Measurements from ENCODE around the gene PCSK6.

The PCSK6 gene

GRCh38 chr15:101510212-101511197 is 21.0 kb upstream of the PCSK6 start:
- Histone ChIP-seq H3K9me2 (replicated peaks; ENCODE audit: insufficient read depth, low read length) (no peaks in the 10 kb centered on the region), H2AFZ (ENCODE audit: low read depth, low read length, severe bottlenecking) (no peak overlapping the region), H4K20me1 (ENCODE audit: low read depth, low read length) (no peaks in the 10 kb centered on the region), H3K4me3 (ENCODE audit: insufficient read depth, low read length, poor library complexity, severe bottlenecking) (no peak overlapping the region), H3K4me2 (ENCODE audit: low read depth, low read length, poor library complexity, severe bottlenecking) (no peak overlapping the region), H3F3A (ENCODE audit: insufficient read depth) (no peaks in the 10 kb centered on the region), H3K27me3 (ENCODE audit: low read length) (no peaks in the 10 kb centered on the region; the same call in 1 of the 2 replicates), H3K9me3 (ENCODE audit: insufficient read depth, low read length) (no peaks in the 10 kb centered on the region), H3K36me3 (ENCODE audit: low read length) (no peaks in the 10 kb centered on the region), H3K9ac (ENCODE audit: low read length) (no peak overlapping the region), H3K79me2 (ENCODE audit: insufficient read depth, low read length) (no peaks in the 10 kb centered on the region), H3K27ac (ENCODE audit: low read depth, low read length) (no peak overlapping the region)
- TF ChIP-seq, protein P1, sequence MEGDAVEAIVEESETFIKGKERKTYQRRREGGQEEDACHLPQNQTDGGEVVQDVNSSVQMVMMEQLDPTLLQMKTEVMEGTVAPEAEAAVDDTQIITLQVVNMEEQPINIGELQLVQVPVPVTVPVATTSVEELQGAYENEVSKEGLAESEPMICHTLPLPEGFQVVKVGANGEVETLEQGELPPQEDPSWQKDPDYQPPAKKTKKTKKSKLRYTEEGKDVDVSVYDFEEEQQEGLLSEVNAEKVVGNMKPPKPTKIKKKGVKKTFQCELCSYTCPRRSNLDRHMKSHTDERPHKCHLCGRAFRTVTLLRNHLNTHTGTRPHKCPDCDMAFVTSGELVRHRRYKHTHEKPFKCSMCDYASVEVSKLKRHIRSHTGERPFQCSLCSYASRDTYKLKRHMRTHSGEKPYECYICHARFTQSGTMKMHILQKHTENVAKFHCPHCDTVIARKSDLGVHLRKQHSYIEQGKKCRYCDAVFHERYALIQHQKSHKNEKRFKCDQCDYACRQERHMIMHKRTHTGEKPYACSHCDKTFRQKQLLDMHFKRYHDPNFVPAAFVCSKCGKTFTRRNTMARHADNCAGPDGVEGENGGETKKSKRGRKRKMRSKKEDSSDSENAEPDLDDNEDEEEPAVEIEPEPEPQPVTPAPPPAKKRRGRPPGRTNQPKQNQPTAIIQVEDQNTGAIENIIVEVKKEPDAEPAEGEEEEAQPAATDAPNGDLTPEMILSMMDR (IDR thresholded peaks at IDR 0.05; ENCODE audit: insufficient read depth, low read length, poor library complexity, severe bottlenecking), result no peak
- TF ChIP-seq EZH2phosphoT487 (conservative IDR thresholded peaks at IDR 0.05; ENCODE audit: low read length), result no peak

- no peak overlapping the region for H3K27ac ChIP-seq (ENCODE audit: low read depth, low read length)
- H2AFZ ChIP-seq (ENCODE audit: low read depth, low read length, severe bottlenecking), result no peak overlapping the region
- H3F3A ChIP-seq (ENCODE audit: insufficient read depth), result no peaks in the 10 kb centered on the region
Measured at GRCh38 chr15:101509279-101509678, 19.8 kb upstream of the PCSK6 start.

DNA sequence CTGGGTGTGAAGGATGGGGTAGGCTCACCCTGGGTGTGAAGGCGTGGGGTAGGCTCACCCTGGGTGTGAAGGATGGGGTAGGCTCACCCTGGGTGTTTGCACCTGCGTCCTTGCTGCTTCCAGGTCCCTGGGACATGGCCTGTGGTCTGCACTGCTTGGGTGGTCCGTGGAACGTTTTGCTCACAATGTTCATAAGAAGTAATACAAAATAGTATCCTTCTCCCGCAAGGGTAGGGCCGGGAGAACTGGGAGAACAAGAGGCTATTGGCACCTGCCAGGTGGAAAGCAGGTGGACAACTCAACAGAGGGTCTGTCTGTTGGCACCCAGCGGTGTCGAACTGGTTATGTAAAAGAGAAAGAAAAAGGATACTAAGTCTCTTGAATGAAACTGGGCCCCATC is 17.0 kb upstream of the PCSK6 start:
- no peak overlapping the region for H3K4me2 ChIP-seq (ENCODE audit: low read depth, low read length, poor library complexity, severe bottlenecking)
- no peak overlapping the region for H3K4me3 ChIP-seq (ENCODE audit: insufficient read depth, low read length, poor library complexity, severe bottlenecking)
- H3K27me3 ChIP-seq (ENCODE audit: low read length), result no peaks in the 10 kb centered on the region
- H3K9me3 ChIP-seq (ENCODE audit: insufficient read depth, low read length), result no peaks in the 10 kb centered on the region
- TF ChIP-seq EZH2phosphoT487 (conservative IDR thresholded peaks at IDR 0.05; ENCODE audit: low read length), result no peak
- TF ChIP-seq, protein P1 (IDR thresholded peaks at IDR 0.05; ENCODE audit: insufficient read depth, low read length, poor library complexity, severe bottlenecking), result no peak
- no peaks in the 10 kb centered on the region for H3K79me2 ChIP-seq (ENCODE audit: insufficient read depth, low read length)
- H3K27ac ChIP-seq (ENCODE audit: low read depth, low read length), result no peak overlapping the region
- no peaks in the 10 kb centered on the region for H3K36me3 ChIP-seq (ENCODE audit: low read length)
- H2AFZ ChIP-seq (ENCODE audit: low read depth, low read length, severe bottlenecking), result no peak overlapping the region
- no peaks in the 10 kb centered on the region for H3F3A ChIP-seq (ENCODE audit: insufficient read depth)
- no peaks in the 10 kb centered on the region for H3K9me2 ChIP-seq (replicated peaks; ENCODE audit: insufficient read depth, low read length)
- H4K20me1 ChIP-seq (ENCODE audit: low read depth, low read length), result no peaks in the 10 kb centered on the region
- H3K9ac ChIP-seq (ENCODE audit: low read length), result no peak overlapping the region

More at GRCh38 chr15:101509279-101509678, 19.8 kb upstream of the PCSK6 start:
- Histone ChIP-seq H3K4me3 (ENCODE audit: insufficient read depth, low read length, poor library complexity, severe bottlenecking) (no peak overlapping the region), H3K27me3 (ENCODE audit: low read length) (no peaks in the 10 kb centered on the region), H3K9me2 (replicated peaks; ENCODE audit: insufficient read depth, low read length) (no peaks in the 10 kb centered on the region), H3K36me3 (ENCODE audit: low read length) (no peaks in the 10 kb centered on the region), H3K79me2 (ENCODE audit: insufficient read depth, low read length) (no peaks in the 10 kb centered on the region), H3K4me2 (ENCODE audit: low read depth, low read length, poor library complexity, severe bottlenecking) (no peak overlapping the region), H3K9ac (ENCODE audit: low read length) (no peak overlapping the region), H4K20me1 (ENCODE audit: low read depth, low read length) (no peaks in the 10 kb centered on the region), H3K9me3 (ENCODE audit: insufficient read depth, low read length) (no peaks in the 10 kb centered on the region)
- no peak for TF ChIP-seq EZH2phosphoT487 (conservative IDR thresholded peaks at IDR 0.05; ENCODE audit: low read length)
- TF ChIP-seq, protein P1 (IDR thresholded peaks at IDR 0.05; ENCODE audit: insufficient read depth, low read length, poor library complexity, severe bottlenecking), result no peak
